HepG2 (cell line): ENCODE results near the gene SLC25A23. TPM values are rescaled to one million over a fixed set of nuclear protein-coding genes. Genes with fewer than 3 reads are reported as not detected.

Source experiments
- ATAC-seq: fragments of 200-7000 bp; cut with Tn5 transposase; 3 replicates; pipeline ENCODE4 v1.9.1; 2020; ENCODE audit warnings: mild to moderate bottlenecking, moderate library complexity
- BruUV-seq: library from RNA; stranded (reverse); fragments of 400-500 nt; replicated peaks from 2 replicates; lab custom pipeline; 2021; lab: Mats Ljungman, UMichigan
- CTCF ChIA-PET: fragments of 300-600 bp; formaldehyde crosslinking; extraction: SDS; loops from one replicate; lab custom pipeline; 2021; ENCODE audit warnings: low total read pairs, inconsistent platforms, low intra/inter-chr PET ratio; lab: Yijun Ruan, JAX
- POLR2A ChIA-PET: fragments of 350-600 bp; sonication (Branson Sonifier 250); formaldehyde crosslinking; loops from one replicate; lab custom pipeline; 2020; ENCODE audit warnings: antibody characterized with exemption, inconsistent platforms; lab: Yijun Ruan, JAX
- DNase-seq: peaks from one replicate; pipeline ENCODE4 v3.0.0-alpha.2; 2015; ENCODE audit warnings: low spot score
- FAIRE-seq: peaks from 3 replicates; lab custom pipeline; 2011; peaks lifted over from hg19 to GRCh38; lab: Jason Lieb, UNC
- H2AFZ ChIP-seq: one replicate; pipeline ENCODE4 v1.6.1; 2011; ENCODE audit warnings: low read length, inconsistent platforms
- H3K27ac ChIP-seq: fragments of 300-600 bp; 3 replicates; pipeline ENCODE4 v1.8.0; 2011; ENCODE audit warnings: mixed run types, mild to moderate bottlenecking, mixed read lengths, low read length, inconsistent platforms; ENCODE audit not compliant: insufficient read depth; ENCODE audit errors: extremely low read length
- H3K27me3 ChIP-seq, 2 experiments: fragments of 200-600 bp in 1 of 2; 2 replicates in 1 of 2; 3 replicates in 1 of 2; pipeline versions ENCODE4 v1.6.0 to v1.8.0; 2011; ENCODE audit warnings: low read length in 2 of 2, mild to moderate bottlenecking in 2 of 2, moderate library complexity in 2 of 2, inconsistent platforms in 1 of 2; ENCODE audit not compliant: insufficient read depth in 2 of 2, control insufficient read depth in 1 of 2
- H3K36me3 ChIP-seq, 2 experiments: fragments of 200-600 bp in 1 of 2; replicated peaks in 1 of 2; 2 replicates in 1 of 2; 3 replicates in 1 of 2; pipeline versions ENCODE4 v1.5.1 to v1.8.0; 2011; ENCODE audit warnings: low read length in 2 of 2, inconsistent platforms in 1 of 2; ENCODE audit not compliant: insufficient read depth in 2 of 2, control insufficient read depth in 1 of 2
- H3K4me1 ChIP-seq: 2 replicates; pipeline ENCODE4 v1.5.1; 2012; ENCODE audit warnings: low read length, inconsistent platforms; ENCODE audit not compliant: insufficient read depth
- H3K4me2 ChIP-seq: 2 replicates; pipeline ENCODE4 v1.6.0; 2011; ENCODE audit warnings: low read depth, low read length, inconsistent platforms
- H3K4me3 ChIP-seq, 3 experiments: fragments of 200-600 bp in 1 of 3; sonication (generic), shearing (Covaris generic) in 1 of 3; replicated peaks in 1 of 3; 2 replicates each; pipeline ENCODE4 v1.5.1; 2011 to 2016; ENCODE audit warnings: low read length in 3 of 3, inconsistent platforms in 2 of 3, low read depth in 2 of 3, mild to moderate bottlenecking in 2 of 3, control low read depth in 1 of 3, mixed read lengths in 1 of 3; ENCODE audit not compliant: insufficient read depth in 1 of 3
- H3K79me2 ChIP-seq: one replicate; pipeline ENCODE4 v1.6.1; 2011; ENCODE audit warnings: low read length, inconsistent platforms; ENCODE audit not compliant: insufficient read depth
- H3K9ac ChIP-seq: 2 replicates; pipeline ENCODE4 v1.6.0; 2011; ENCODE audit warnings: mild to moderate bottlenecking, low read depth, low read length, inconsistent platforms; ENCODE audit not compliant: insufficient read depth
- H3K9me3 ChIP-seq: 2 replicates; pipeline ENCODE4 v1.5.1; 2012; ENCODE audit warnings: mild to moderate bottlenecking, low read length
- H4K20me1 ChIP-seq: 2 replicates; pipeline ENCODE4 v1.6.0; 2011; ENCODE audit warnings: inconsistent platforms, mild to moderate bottlenecking, low read length, moderate library complexity; ENCODE audit not compliant: insufficient read depth
- ERF ChIP-seq: IDR thresholded peaks from 2 replicates; pipeline ENCODE4 v1.6.1; 2018; ENCODE audit warnings: missing biosample characterization, missing genetic modification reagents
- FOXC1 ChIP-seq: sonication (generic); formaldehyde crosslinking; IDR thresholded peaks from 2 replicates; pipeline ENCODE4 v1.8.0; 2022; ENCODE audit warnings: mild to moderate bottlenecking, missing genetic modification reagents, borderline replicate concordance
- FOXJ3 ChIP-seq: sonication (generic); formaldehyde crosslinking; IDR thresholded peaks from 2 replicates; pipeline ENCODE4 v1.4.0; 2020; ENCODE audit warnings: missing genetic modification reagents, mild to moderate bottlenecking, borderline replicate concordance
- MTF1 ChIP-seq: sonication (generic); formaldehyde crosslinking; IDR thresholded peaks from 2 replicates; pipeline ENCODE4 v1.5.0; 2020; ENCODE audit warnings: missing genetic modification reagents
- TERF1 ChIP-seq: sonication (generic); formaldehyde crosslinking; IDR thresholded peaks from 2 replicates; pipeline ENCODE4 v1.8.0; 2022; ENCODE audit warnings: mild to moderate bottlenecking, missing genetic modification reagents, moderate library complexity
- ZNF232 ChIP-seq: sonication (generic); formaldehyde crosslinking; IDR thresholded peaks from 2 replicates; pipeline ENCODE4 v1.4.0; 2020; ENCODE audit warnings: missing genetic modification reagents, borderline replicate concordance
- ZNF543 ChIP-seq: sonication (generic); formaldehyde crosslinking; IDR thresholded peaks from 2 replicates; pipeline ENCODE4 v1.4.0; 2020; ENCODE audit warnings: mild to moderate bottlenecking, missing genetic modification reagents
- WGBS: methylation state at CpG from one replicate; pipeline ENCODE4 v1.1.6; 2017; ENCODE audit warnings: low lambda C conversion rate; 5-methylcytosine and 5-hydroxymethylcytosine counted together
- in situ Hi-C: cut with HindIII; loops from 2 replicates; pipeline ENCODE4 v1.10.0; 2017; ENCODE audit warnings: low pct_unique_long_range_greater_than_20kb; ENCODE audit not compliant: extremely low pct_ligation_motif_present
- intact Hi-C: fragments of 100-400 bp; cut with micrococcal nuclease; formaldehyde crosslinking; loops from one replicate; pipeline ENCODE4 v1.10.0; 2022; ENCODE audit not compliant: unreplicated experiment
- polyA plus RNA-seq, 8 experiments: library from polyadenylated mRNA; depleted of rRNA in 3 of 8; stranded (reverse) in 7 of 8; unstranded in 1 of 8; fragments of >200 nt; fragmentation: Illumina TruSeq in 4 of 8; extraction: Trizol in 4 of 8; gene quantifications; 2 replicates each; pipeline versions ENCODE4 v1.2.1 to v1.2.3, GENCODE V29; 2011 to 2016; ENCODE audit warnings: low read depth in 4 of 8, missing spikeins in 1 of 8, mixed read lengths in 1 of 8; ENCODE audit not compliant: insufficient read depth in 1 of 8
- total RNA-seq, 5 experiments: library from RNA; depleted of rRNA; stranded (reverse); fragments of >200 nt; fragmentation: Illumina TruSeq; extraction: Trizol; gene quantifications; 2 replicates each; pipeline ENCODE4 v1.2.3, GENCODE V29; 2016; ENCODE audit warnings: low read depth in 1 of 5
- TF ChIP-seq, protein P1 (sequence below): sonication (generic); formaldehyde crosslinking; IDR thresholded peaks from 2 replicates; pipeline ENCODE4 v1.5.0; 2020; ENCODE audit warnings: mild to moderate bottlenecking, low read depth, missing genetic modification reagents, borderline replicate concordance
- TF ChIP-seq, protein P2 (sequence below): sonication (generic); formaldehyde crosslinking; conservative IDR thresholded peaks from 2 replicates; pipeline ENCODE4 v1.8.0; 2022; ENCODE audit warnings: low read depth, missing genetic modification reagents

The SLC25A23 gene
- total and polyA plus RNA-seq, 2 of the 13 experiments (the other 11 are each of a cell fraction or from before 2014, with no cell fraction given), result 12.4 to 15.2 TPM

DNA sequence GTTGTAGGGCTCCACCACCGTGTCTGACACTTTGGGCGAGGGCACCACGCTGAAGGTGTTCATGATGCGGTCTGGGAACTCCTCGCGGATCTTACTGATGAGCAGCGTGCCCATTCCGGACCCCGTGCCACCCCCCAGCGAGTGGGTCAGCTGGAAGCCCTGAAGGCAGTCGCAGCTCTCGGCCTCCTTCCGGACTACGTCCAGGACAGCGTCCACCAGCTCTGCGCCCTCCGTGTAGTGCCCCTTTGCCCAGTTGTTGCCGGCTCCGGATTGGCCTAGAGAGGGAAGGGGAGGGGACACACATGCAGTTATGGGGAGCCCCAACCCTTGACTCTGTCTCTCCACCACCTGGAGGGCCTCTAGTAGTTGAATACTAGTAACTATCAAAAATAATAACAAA, 36.4 kb upstream of the SLC25A23 start:
- in situ Hi-C loops (no loop called here), intact Hi-C loops (no loop called here)
- no peak for FAIRE-seq
- no peaks in the 10 kb centered on the region for H4K20me1 ChIP-seq
- POLR2A ChIA-PET, result no interaction called here
- no peaks in the 10 kb centered on the region for H3K79me2 ChIP-seq
- no peaks in the 10 kb centered on the region for H3K36me3 ChIP-seq
- H3K4me1 ChIP-seq, result no peaks in the 10 kb centered on the region
- no peak overlapping the region for H3K4me3 ChIP-seq
- TF ChIP-seq ZNF543 (no peak), ZNF232 (CRISPR knock-in tag) (no peak), FOXC1 (CRISPR knock-in tag) (no peak)
- TF ChIP-seq, all 625 proteins: peak for 0
- Histone ChIP-seq H3K4me2 (no peak overlapping the region), H2AFZ (no peak overlapping the region), H3K9ac (no peak overlapping the region), H3K27ac (no peak overlapping the region), H3K27me3 (peaks cover 2 to 14% of the 10 kb centered on the region in 2 experiments), H3K9me3 (no peaks in the 10 kb centered on the region)
- WGBS, result 67% methylated on average over 6 of the region's 19 CpGs
- ATAC-seq (no peak), DNase-seq (no peak)
- no TSS peak for BruUV-seq
- CTCF ChIA-PET, result no interaction called here

DNA sequence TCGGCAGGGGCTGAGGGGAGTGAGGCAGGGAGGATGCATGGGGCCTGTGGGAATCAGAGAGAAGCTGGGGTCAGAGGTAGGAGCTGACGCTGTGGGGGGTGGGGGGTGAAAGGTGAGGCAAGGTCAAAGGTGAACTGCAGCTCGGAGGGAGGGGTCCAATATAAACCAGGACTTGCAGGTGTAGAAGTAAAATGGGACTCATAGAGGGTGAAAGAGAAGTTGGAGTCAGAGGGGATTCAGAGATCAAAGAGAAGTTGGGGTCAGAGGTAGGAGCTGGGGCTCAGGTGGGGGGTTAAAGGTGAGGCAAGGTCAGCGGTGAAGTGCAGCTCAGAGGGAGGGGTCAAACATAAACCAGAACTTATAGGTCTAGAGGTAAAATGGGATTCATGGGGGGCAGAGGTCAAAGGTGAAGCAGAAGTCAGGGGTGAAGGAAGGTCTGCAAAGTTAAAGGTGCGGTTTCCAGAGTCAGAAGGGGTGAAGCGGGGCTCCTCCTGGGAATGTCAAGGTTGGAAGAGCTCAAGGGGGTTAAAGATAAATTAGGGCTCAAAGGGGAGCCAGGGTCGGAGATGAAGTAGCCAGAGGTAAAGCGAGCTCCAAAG, 34.9 kb upstream of the SLC25A23 start:
- no peak overlapping the region for H3K27ac ChIP-seq
- H3K9ac ChIP-seq, result no peak overlapping the region
- ChIA-PET CTCF (no interaction called here), POLR2A (no interaction called here)
- BruUV-seq, result no TSS peak
- 31% methylated on average over 8 of the region's 8 CpGs for WGBS
- in situ Hi-C loops, result no loop called here
- H3K27me3 ChIP-seq, result peaks cover 0 to 4% of the 10 kb centered on the region in 2 experiments; a peak in 2 of 5 replicates
- no peaks in the 10 kb centered on the region for H3K9me3 ChIP-seq
- no peaks in the 10 kb centered on the region for H3K4me1 ChIP-seq
- TF ChIP-seq, protein P1, sequence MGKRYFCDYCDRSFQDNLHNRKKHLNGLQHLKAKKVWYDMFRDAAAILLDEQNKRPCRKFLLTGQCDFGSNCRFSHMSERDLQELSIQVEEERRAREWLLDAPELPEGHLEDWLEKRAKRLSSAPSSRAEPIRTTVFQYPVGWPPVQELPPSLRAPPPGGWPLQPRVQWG (CRISPR knock-in tag), result no peak
- TF ChIP-seq, protein P2, sequence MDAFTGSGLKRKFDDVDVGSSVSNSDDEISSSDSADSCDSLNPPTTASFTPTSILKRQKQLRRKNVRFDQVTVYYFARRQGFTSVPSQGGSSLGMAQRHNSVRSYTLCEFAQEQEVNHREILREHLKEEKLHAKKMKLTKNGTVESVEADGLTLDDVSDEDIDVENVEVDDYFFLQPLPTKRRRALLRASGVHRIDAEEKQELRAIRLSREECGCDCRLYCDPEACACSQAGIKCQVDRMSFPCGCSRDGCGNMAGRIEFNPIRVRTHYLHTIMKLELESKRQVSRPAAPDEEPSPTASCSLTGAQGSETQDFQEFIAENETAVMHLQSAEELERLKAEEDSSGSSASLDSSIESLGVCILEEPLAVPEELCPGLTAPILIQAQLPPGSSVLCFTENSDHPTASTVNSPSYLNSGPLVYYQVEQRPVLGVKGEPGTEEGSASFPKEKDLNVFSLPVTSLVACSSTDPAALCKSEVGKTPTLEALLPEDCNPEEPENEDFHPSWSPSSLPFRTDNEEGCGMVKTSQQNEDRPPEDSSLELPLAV (CRISPR knock-in tag), result no peak
- TF ChIP-seq ERF (CRISPR knock-in tag) (no peak), TERF1 (no peak), FOXJ3 (no peak), MTF1 (CRISPR knock-in tag) (no peak)
- intact Hi-C loops, result no loop called here
- no peaks in the 10 kb centered on the region for H3K36me3 ChIP-seq
- H3K4me2 ChIP-seq, result no peak overlapping the region
- DNase-seq (no peak), FAIRE-seq (no peak), ATAC-seq (no peak)
- H3K4me3 ChIP-seq, result no peak overlapping the region
- H3K79me2 ChIP-seq, result no peaks in the 10 kb centered on the region
- no peak overlapping the region for H2AFZ ChIP-seq
- no peaks in the 10 kb centered on the region for H4K20me1 ChIP-seq
